H9 (cell line): Measurements from ENCODE around the gene BTBD17. TPM values are rescaled to one million over a fixed set of nuclear protein-coding genes. Genes with fewer than 3 reads are reported as not detected.

ENCODE experiments used
- DNase-seq: peaks from one replicate; pipeline ENCODE4 v3.0.0-alpha.2; 2017
- H2AFZ ChIP-seq: one replicate; pipeline ENCODE4 v1.6.1; 2013; ENCODE audit warnings: mild to moderate bottlenecking, low read length, control low read depth, moderate library complexity
- H2AK5ac ChIP-seq: 2 replicates; pipeline ENCODE4 v1.6.1; 2013; ENCODE audit warnings: low read length, control low read depth, mixed read lengths; ENCODE audit not compliant: insufficient read length
- H2BK120ac ChIP-seq: one replicate; pipeline ENCODE4 v1.6.1; 2013; ENCODE audit warnings: low read depth, mild to moderate bottlenecking, low read length, control low read depth, inconsistent platforms; ENCODE audit not compliant: poor library complexity, severe bottlenecking
- H2BK12ac ChIP-seq: 2 replicates; pipeline ENCODE4 v1.6.1; 2013; ENCODE audit warnings: low read length, control low read depth, mixed read lengths, low read depth; ENCODE audit not compliant: insufficient read length
- H2BK15ac ChIP-seq: 2 replicates; pipeline ENCODE4 v1.6.1; 2013; ENCODE audit warnings: low read depth, low read length, control low read depth
- H2BK20ac ChIP-seq: one replicate; pipeline ENCODE4 v1.6.1; 2013; ENCODE audit warnings: low read depth, mild to moderate bottlenecking, low read length, control low read depth, inconsistent platforms; ENCODE audit not compliant: poor library complexity, severe bottlenecking
- H2BK5ac ChIP-seq: 2 replicates; pipeline ENCODE4 v1.6.1; 2013; ENCODE audit warnings: low read length, control low read depth, mixed read lengths; ENCODE audit not compliant: insufficient read length
- H3K14ac ChIP-seq: 2 replicates; pipeline ENCODE4 v1.6.1; 2013; ENCODE audit warnings: low read length, control low read depth; ENCODE audit not compliant: insufficient read depth
- H3K18ac ChIP-seq: 2 replicates; pipeline ENCODE4 v1.6.1; 2013; ENCODE audit warnings: low read depth, mild to moderate bottlenecking, mixed read lengths, low read length, control low read depth; ENCODE audit not compliant: insufficient read length
- H3K23ac ChIP-seq: 2 replicates; pipeline ENCODE4 v1.6.1; 2013; ENCODE audit warnings: low read length, control low read depth, mixed read lengths, low read depth; ENCODE audit not compliant: insufficient read length
- H3K23me2 ChIP-seq: 2 replicates; pipeline ENCODE4 v1.6.1; 2013; ENCODE audit warnings: low read depth, mild to moderate bottlenecking, mixed read lengths, low read length, control low read depth; ENCODE audit not compliant: insufficient read length, poor library complexity, severe bottlenecking
- H3K27ac ChIP-seq: 2 replicates; pipeline ENCODE4 v1.5.1; 2013; ENCODE audit warnings: low read length, control low read depth, mixed read lengths, low read depth; ENCODE audit not compliant: insufficient read length
- H3K27me3 ChIP-seq: 2 replicates; pipeline ENCODE4 v1.6.1; 2013; ENCODE audit warnings: low read length, control low read depth, inconsistent platforms; ENCODE audit not compliant: insufficient read depth
- H3K4ac ChIP-seq: 2 replicates; pipeline ENCODE4 v1.6.1; 2013; ENCODE audit warnings: low read depth, mild to moderate bottlenecking, control low read depth, inconsistent platforms, low read length, moderate library complexity
- H3K4me1 ChIP-seq: 2 replicates; pipeline ENCODE4 v1.6.1; 2013; ENCODE audit warnings: low read length, control low read depth, inconsistent platforms; ENCODE audit not compliant: insufficient read depth
- H3K4me2 ChIP-seq: 2 replicates; pipeline ENCODE4 v1.6.1; 2013; ENCODE audit warnings: low read length, control low read depth, mixed read lengths; ENCODE audit not compliant: insufficient read length, insufficient read depth
- H3K56ac ChIP-seq: 2 replicates; pipeline ENCODE4 v1.6.1; 2013; ENCODE audit warnings: low read depth, mild to moderate bottlenecking, mixed read lengths, low read length, control low read depth; ENCODE audit not compliant: insufficient read length
- H3K79me1 ChIP-seq: 2 replicates; pipeline ENCODE4 v1.6.1; 2013; ENCODE audit warnings: low read depth, mild to moderate bottlenecking, moderate library complexity, low read length, control low read depth, inconsistent platforms; ENCODE audit not compliant: insufficient read depth, poor library complexity, severe bottlenecking
- H3K79me2 ChIP-seq: 2 replicates; pipeline ENCODE4 v1.6.1; 2013; ENCODE audit warnings: low read length, control low read depth, inconsistent platforms; ENCODE audit not compliant: insufficient read depth
- H3K9ac ChIP-seq: 2 replicates; pipeline ENCODE4 v1.6.1; 2013; ENCODE audit warnings: low read length, control low read depth, mixed read lengths; ENCODE audit not compliant: insufficient read length; ENCODE audit errors: extremely low read depth
- H3K9me3 ChIP-seq: one replicate; pipeline ENCODE4 v1.6.1; 2013; ENCODE audit warnings: low read depth, low read length, inconsistent platforms; ENCODE audit not compliant: control insufficient read depth
- H3T11ph ChIP-seq: one replicate; pipeline ENCODE4 v1.6.1; 2013; ENCODE audit warnings: mild to moderate bottlenecking, low read length, control low read depth, inconsistent platforms
- H4K20me1 ChIP-seq: one replicate; pipeline ENCODE4 v1.6.1; 2013; ENCODE audit not compliant: control insufficient read depth, insufficient read length, insufficient read depth
- H4K5ac ChIP-seq: 2 replicates; pipeline ENCODE4 v1.6.1; 2013; ENCODE audit warnings: low read depth, mild to moderate bottlenecking, mixed read lengths, low read length, control low read depth; ENCODE audit not compliant: insufficient read length
- H4K8ac ChIP-seq: replicated peaks from 2 replicates; pipeline ENCODE4 v1.6.1; 2013; ENCODE audit warnings: low read length, control low read depth, mixed read lengths, low read depth; ENCODE audit not compliant: insufficient read length
- H4K91ac ChIP-seq: 2 replicates; pipeline ENCODE4 v1.6.1; 2013; ENCODE audit warnings: low read depth, mild to moderate bottlenecking, moderate library complexity, mixed read lengths, low read length, control low read depth; ENCODE audit not compliant: insufficient read length
- H3K27ac Mint-ChIP-seq, 3 experiments: 2 replicates in 2 of 3; 3 replicates in 1 of 3; pipeline ENCODE4 v1.8.0; 2020 to 2021; ENCODE audit warnings: mixed read lengths in 3 of 3, mild to moderate bottlenecking in 1 of 3, moderate library complexity in 1 of 3
- H3K27me3 Mint-ChIP-seq: 2 replicates; pipeline ENCODE4 v1.8.0; 2021; ENCODE audit warnings: low read depth, mild to moderate bottlenecking, moderate library complexity, mixed read lengths
- H3K36me3 Mint-ChIP-seq, 3 experiments: 2 replicates in 2 of 3; 3 replicates in 1 of 3; pipeline ENCODE4 v1.8.0; 2020 to 2021; ENCODE audit warnings: low read depth in 3 of 3, mixed read lengths in 3 of 3; ENCODE audit not compliant: insufficient read depth in 1 of 3
- H3K4me1 Mint-ChIP-seq, 2 experiments: 2 replicates each; pipeline ENCODE4 v1.8.0; 2020; ENCODE audit warnings: mixed read lengths in 2 of 2
- H3K4me3 Mint-ChIP-seq, 2 experiments: 2 replicates in 1 of 2; 3 replicates in 1 of 2; pipeline ENCODE4 v1.8.0; 2020 to 2021; ENCODE audit warnings: mild to moderate bottlenecking in 2 of 2, mixed read lengths in 2 of 2, moderate library complexity in 1 of 2
- H3K9me3 Mint-ChIP-seq, 2 experiments: 2 replicates in 1 of 2; 3 replicates in 1 of 2; pipeline ENCODE4 v1.8.0; 2020; ENCODE audit warnings: mild to moderate bottlenecking in 2 of 2, mixed read lengths in 2 of 2, moderate library complexity in 1 of 2
- CTCF ChIP-seq: fragments of 200-600 bp; sonication (generic); conservative IDR thresholded peaks from 3 replicates; pipeline ENCODE4 v1.8.0; 2021; ENCODE audit warnings: antibody characterized with exemption, mild to moderate bottlenecking
- WGBS: extraction: QIAGEN DNeasy Blood & Tissue Kit; methylation state at CpG from one replicate; pipeline ENCODE4 v1.1.7; 2013; ENCODE audit warnings: missing lambda C conversion rate, low lambda C conversion rate, mixed read lengths; ENCODE audit not compliant: insufficient read length; ENCODE audit errors: extremely low coverage; 5-methylcytosine and 5-hydroxymethylcytosine counted together
- total RNA-seq: library from RNA; stranded (reverse); gene quantifications from 2 replicates; pipeline ENCODE4 v1.2.1, GENCODE V29; 2021

BTBD17 gene
- total RNA-seq, 1 experiment from 2014 or later = 0.33 TPM

GRCh38 chr17:74394275-74394950, 32.7 kb upstream of the BTBD17 start:
- Histone ChIP-seq H3K23me2 (peaks cover 2% of the 10 kb centered on the region), H3K23ac (no peak overlapping the region), H3K4me1 (no peaks in the 10 kb centered on the region), H2BK12ac (no peak overlapping the region), H2BK15ac (no peak overlapping the region), H3K79me2 (no peaks in the 10 kb centered on the region), H3T11ph (no peak overlapping the region), H2BK120ac (no peak overlapping the region), H4K5ac (no peak overlapping the region), H2BK5ac (no peak overlapping the region), H2BK20ac (no peak overlapping the region), H3K4me2 (no peak overlapping the region), H4K8ac (no peak overlapping the region), H3K27ac (no peak overlapping the region), H3K14ac (no peak overlapping the region), H3K9ac (no peak overlapping the region), H3K4ac (no peak overlapping the region), H3K56ac (no peak overlapping the region), H3K27me3 (no peaks in the 10 kb centered on the region), H3K9me3 (no peaks in the 10 kb centered on the region), H2AK5ac (no peak overlapping the region), H4K20me1 (no peaks in the 10 kb centered on the region), H4K91ac (no peak overlapping the region), H3K79me1 (no peaks in the 10 kb centered on the region), H2AFZ (no peak overlapping the region), H3K18ac (no peak overlapping the region)
- Mint-ChIP-seq H3K4me1 (peaks cover 2 to 19% of the 10 kb centered on the region in 2 experiments; a peak in 3 of 4 replicates), H3K9me3 (peaks cover 0 to 4% of the 10 kb centered on the region in 2 experiments; a peak in 1 of 5 replicates), H3K4me3 (no peak overlapping the region), H3K27me3 (peaks cover 2% of the 10 kb centered on the region), H3K27ac (no peak overlapping the region; a peak in 1 of 7 replicates), H3K36me3 (no peaks in the 10 kb centered on the region; a peak in 1 of 7 replicates)
- WGBS = no CpG with 5 or more reads among the region's 12 CpGs
- DNase-seq = no peak
- TF ChIP-seq CTCF = no peak
